HepG2 (cell line): Measurements from ENCODE around the gene ESYT3. TPM values are rescaled to one million over a fixed set of nuclear protein-coding genes. Genes with fewer than 3 reads are reported as not detected.

ENCODE experiments used
- BHLHE40 ChIP-seq: IDR thresholded peaks from 2 replicates; pipeline ENCODE4 v1.6.1; 2011; ENCODE audit warnings: low read length, improper control_type of control experiment
- E2F1 ChIP-seq: sonication (generic); formaldehyde crosslinking; IDR thresholded peaks from 2 replicates; pipeline ENCODE4 v1.5.0; 2020; ENCODE audit warnings: missing genetic modification reagents
- HNF1A ChIP-seq, 2 experiments: sonication (generic) in 1 of 2; formaldehyde crosslinking in 1 of 2; IDR thresholded peaks; 2 replicates each; pipeline versions ENCODE4 v1.4.0 to v1.6.1; 2016 to 2020; ENCODE audit warnings: borderline replicate concordance in 1 of 2, low read depth in 1 of 2, mild to moderate bottlenecking in 1 of 2, missing genetic modification reagents in 1 of 2
- IRX3 ChIP-seq: sonication (generic); formaldehyde crosslinking; IDR thresholded peaks from 2 replicates; pipeline ENCODE4 v1.8.1; 2023; ENCODE audit warnings: mild to moderate bottlenecking, low read depth, missing genetic modification reagents, borderline replicate concordance
- MEIS1 ChIP-seq: sonication (generic); formaldehyde crosslinking; IDR thresholded peaks from 2 replicates; pipeline ENCODE4 v1.9.0; 2021; ENCODE audit warnings: mild to moderate bottlenecking, missing genetic modification reagents, moderate library complexity, borderline replicate concordance
- SKI ChIP-seq: fragments of 450-650 bp; IDR thresholded peaks from one replicate; pipeline ENCODE4 v1.6.1; 2018; ENCODE audit warnings: mild to moderate bottlenecking; ENCODE audit not compliant: partially characterized antibody
- SOX6 ChIP-seq, 2 experiments: fragments of 450-650 bp in 1 of 2; sonication (generic) in 1 of 2; formaldehyde crosslinking in 1 of 2; IDR thresholded peaks; 2 replicates each; pipeline versions ENCODE4 v1.4.0 to v1.6.1; 2017 to 2020; ENCODE audit warnings: antibody characterized with exemption in 1 of 2, mild to moderate bottlenecking in 1 of 2, missing genetic modification reagents in 1 of 2
- SPEN ChIP-seq: sonication (generic); formaldehyde crosslinking; IDR thresholded peaks from 2 replicates; pipeline ENCODE4 v1.5.1; 2020; ENCODE audit warnings: low read depth, mild to moderate bottlenecking, missing genetic modification reagents
- TERF1 ChIP-seq: sonication (generic); formaldehyde crosslinking; IDR thresholded peaks from 2 replicates; pipeline ENCODE4 v1.8.0; 2022; ENCODE audit warnings: mild to moderate bottlenecking, missing genetic modification reagents, moderate library complexity
- XBP1 ChIP-seq: sonication (generic); formaldehyde crosslinking; IDR thresholded peaks from 2 replicates; pipeline ENCODE4 v1.5.0; 2020; ENCODE audit warnings: missing genetic modification reagents
- ZNF317 ChIP-seq: sonication (generic); formaldehyde crosslinking; IDR thresholded peaks from 2 replicates; pipeline ENCODE4 v1.5.0; 2020; ENCODE audit warnings: mild to moderate bottlenecking, missing genetic modification reagents
- ZNF383 ChIP-seq: sonication (generic); formaldehyde crosslinking; IDR thresholded peaks from 2 replicates; pipeline ENCODE4 v1.4.0; 2020; ENCODE audit warnings: missing genetic modification reagents, mild to moderate bottlenecking, borderline replicate concordance
- ZNF563 ChIP-seq: sonication (generic); formaldehyde crosslinking; IDR thresholded peaks from 2 replicates; pipeline ENCODE4 v1.8.0; 2022; ENCODE audit warnings: mild to moderate bottlenecking, moderate library complexity, missing genetic modification reagents
- ZNF703 ChIP-seq: sonication (generic); formaldehyde crosslinking; IDR thresholded peaks from 2 replicates; pipeline ENCODE4 v1.5.1; 2020; ENCODE audit warnings: missing genetic modification reagents, mild to moderate bottlenecking, moderate library complexity, borderline replicate concordance
- ZNF75D ChIP-seq: sonication (generic); formaldehyde crosslinking; IDR thresholded peaks from 2 replicates; pipeline ENCODE4 v1.8.1; 2023; ENCODE audit warnings: missing genetic modification reagents, mild to moderate bottlenecking, borderline replicate concordance
- ZNF800 ChIP-seq: sonication (generic); formaldehyde crosslinking; IDR thresholded peaks from 2 replicates; pipeline ENCODE4 v1.4.0; 2020; ENCODE audit warnings: missing genetic modification reagents
- polyA plus RNA-seq, 8 experiments: library from polyadenylated mRNA; depleted of rRNA in 3 of 8; stranded (reverse) in 7 of 8; unstranded in 1 of 8; fragments of >200 nt; fragmentation: Illumina TruSeq in 4 of 8; extraction: Trizol in 4 of 8; gene quantifications; 2 replicates each; pipeline versions ENCODE4 v1.2.1 to v1.2.3, GENCODE V29; 2011 to 2016; ENCODE audit warnings: low read depth in 4 of 8, missing spikeins in 1 of 8, mixed read lengths in 1 of 8; ENCODE audit not compliant: insufficient read depth in 1 of 8
- total RNA-seq, 5 experiments: library from RNA; depleted of rRNA; stranded (reverse); fragments of >200 nt; fragmentation: Illumina TruSeq; extraction: Trizol; gene quantifications; 2 replicates each; pipeline ENCODE4 v1.2.3, GENCODE V29; 2016; ENCODE audit warnings: low read depth in 1 of 5
- TF ChIP-seq, protein P1 (sequence below): sonication (generic); formaldehyde crosslinking; IDR thresholded peaks from 2 replicates; pipeline ENCODE4 v1.5.0; 2020; ENCODE audit warnings: missing genetic modification reagents
- TF ChIP-seq, protein P2 (sequence below): IDR thresholded peaks from 2 replicates; pipeline ENCODE4 v1.6.1; 2016; ENCODE audit warnings: missing genetic modification reagents, missing compliant biosample characterization

ESYT3 gene
- total and polyA plus RNA-seq, 2 of the 13 experiments (the other 11 are each of a cell fraction or from before 2014, with no cell fraction given), result 1.5 to 4.1 TPM

DNA sequence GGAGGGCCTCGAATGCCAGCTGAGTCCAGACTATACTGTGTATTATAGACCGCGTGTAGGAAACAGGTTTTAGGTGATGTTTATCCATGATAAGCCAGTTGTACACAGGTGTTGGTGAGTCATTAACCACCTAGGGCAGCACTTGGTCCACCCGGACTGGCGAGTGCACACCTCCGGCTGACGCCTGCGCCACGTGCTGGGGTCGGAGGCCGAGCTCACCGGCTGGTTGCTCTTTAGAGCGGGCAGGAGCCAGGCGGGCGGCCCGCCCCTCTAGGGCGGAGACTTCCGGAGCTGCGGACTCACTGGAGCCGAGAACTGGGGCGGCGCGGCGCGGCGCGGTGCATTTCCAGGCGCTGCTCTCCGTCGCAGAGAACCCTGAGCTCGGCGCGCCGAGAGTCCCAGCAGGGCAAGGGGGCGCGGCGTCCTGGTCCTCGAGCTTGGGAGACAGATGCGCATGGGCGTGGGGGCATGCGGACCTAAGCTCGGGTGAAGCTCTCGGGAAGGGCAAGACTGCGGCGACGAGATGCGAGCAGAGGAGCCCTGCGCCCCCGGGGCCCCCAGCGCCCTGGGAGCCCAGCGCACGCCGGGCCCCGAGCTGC lies at the start of gene ESYT3 (continued):
- TF ChIP-seq, protein P1, sequence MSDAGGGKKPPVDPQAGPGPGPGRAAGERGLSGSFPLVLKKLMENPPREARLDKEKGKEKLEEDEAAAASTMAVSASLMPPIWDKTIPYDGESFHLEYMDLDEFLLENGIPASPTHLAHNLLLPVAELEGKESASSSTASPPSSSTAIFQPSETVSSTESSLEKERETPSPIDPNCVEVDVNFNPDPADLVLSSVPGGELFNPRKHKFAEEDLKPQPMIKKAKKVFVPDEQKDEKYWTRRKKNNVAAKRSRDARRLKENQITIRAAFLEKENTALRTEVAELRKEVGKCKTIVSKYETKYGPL (CRISPR knock-in tag), result peak; percentile 79; the same call in 1 of the 2 replicates
- TF ChIP-seq ZNF703 (peak; percentile 77; the same call in 1 of the 2 replicates), TERF1 (CRISPR knock-in tag) (no peak), ZNF383 (CRISPR knock-in tag) (no peak), HNF1A (IDR thresholded peaks at IDR 0.05; ENCODE audit: low read depth) (0 out of 2 replicates have a peak, but pooled peaks have one; percentile 27), HNF1A (CRISPR knock-in tag; IDR thresholded peaks at IDR 0.05; ENCODE audit: borderline replicate concordance) (peak; percentile 70; the same call in 1 of the 2 replicates), SKI (peak; percentile 22), MEIS1 (peak; percentile 89; the same call in 1 of the 2 replicates), ZNF800 (peak; percentile 100), XBP1 (peak; percentile 95), IRX3 (CRISPR knock-in tag) (peak; percentile 89; the same call in 1 of the 2 replicates), BHLHE40 (peak; percentile 90), E2F1 (CRISPR knock-in tag) (peak; percentile 92), ZNF75D (CRISPR knock-in tag) (peak; percentile 26; the same call in 1 of the 2 replicates), ZNF563 (CRISPR knock-in tag) (peak; percentile 98), ZNF317 (peak; percentile 92), SPEN (CRISPR knock-in tag) (peak; percentile 81), SOX6 (IDR thresholded peaks at IDR 0.05) (no peak), SOX6 (CRISPR knock-in tag; IDR thresholded peaks at IDR 0.05) (peak; percentile 73)
- TF ChIP-seq, protein P2, sequence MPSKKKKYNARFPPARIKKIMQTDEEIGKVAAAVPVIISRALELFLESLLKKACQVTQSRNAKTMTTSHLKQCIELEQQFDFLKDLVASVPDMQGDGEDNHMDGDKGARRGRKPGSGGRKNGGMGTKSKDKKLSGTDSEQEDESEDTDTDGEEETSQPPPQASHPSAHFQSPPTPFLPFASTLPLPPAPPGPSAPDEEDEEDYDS (CRISPR knock-in tag), result peak; percentile 38
